Karpas-422 (cell line): ENCODE data around the gene CDKN2C. TPM values are rescaled to one million over a fixed set of nuclear protein-coding genes. Genes with fewer than 3 reads are reported as not detected.

Experiments used
- DNase-seq: peaks from one replicate; pipeline ENCODE4 v3.0.0-alpha.2; 2015
- H2AFZ ChIP-seq: fragments of 200-600 bp; sonication (generic); 2 replicates; pipeline ENCODE4 v1.6.1; 2014; ENCODE audit warnings: antibody characterized with exemption, low read length, mixed read lengths
- H3K27ac ChIP-seq: fragments of 200-600 bp; sonication (generic); 2 replicates; pipeline ENCODE4 v1.5.1; 2014; ENCODE audit warnings: mild to moderate bottlenecking, low read length, moderate library complexity
- H3K27me3 ChIP-seq: fragments of 200-600 bp; sonication (generic); 2 replicates; pipeline ENCODE4 v1.6.1; 2014; ENCODE audit warnings: low read length, mixed read lengths
- H3K36me3 ChIP-seq: fragments of 200-600 bp; sonication (generic); 2 replicates; pipeline ENCODE4 v1.6.1; 2014; ENCODE audit warnings: low read length, mixed read lengths; ENCODE audit not compliant: insufficient read depth
- H3K4me1 ChIP-seq: fragments of 200-600 bp; sonication (generic); 2 replicates; pipeline ENCODE4 v1.6.1; 2014; ENCODE audit warnings: mild to moderate bottlenecking, low read length, mixed read lengths
- H3K4me2 ChIP-seq: fragments of 200-600 bp; sonication (generic); 2 replicates; pipeline ENCODE4 v1.6.1; 2014; ENCODE audit warnings: low read length, low read depth, mild to moderate bottlenecking; ENCODE audit not compliant: poor library complexity, severe bottlenecking
- H3K4me3 ChIP-seq: fragments of 200-600 bp; sonication (generic); 2 replicates; pipeline ENCODE4 v1.5.1; 2014; ENCODE audit warnings: mild to moderate bottlenecking, antibody characterized with exemption, low read length, mixed read lengths
- H3K79me2 ChIP-seq: fragments of 200-600 bp; sonication (generic); 2 replicates; pipeline ENCODE4 v1.6.1; 2014; ENCODE audit warnings: mild to moderate bottlenecking, low read length, mixed read lengths
- H3K9ac ChIP-seq: fragments of 200-600 bp; sonication (generic); 2 replicates; pipeline ENCODE4 v1.6.0; 2014; ENCODE audit warnings: low read length
- H3K9me2 ChIP-seq: fragments of 200-600 bp; sonication (generic), shearing (Covaris generic); replicated peaks from 2 replicates; pipeline ENCODE4 v1.6.0; 2014; ENCODE audit warnings: mild to moderate bottlenecking, low read length, moderate library complexity; ENCODE audit not compliant: insufficient read depth
- H3K9me3 ChIP-seq: fragments of 300-700, 200-600 bp; sonication (generic); 2 replicates; pipeline ENCODE4 v1.6.1; 2014; ENCODE audit warnings: low read length, mixed read lengths
- H4K20me1 ChIP-seq: fragments of 200-600 bp; sonication (generic); 2 replicates; pipeline ENCODE4 v1.6.1; 2014; ENCODE audit warnings: mild to moderate bottlenecking, antibody characterized with exemption, low read length, low read depth; ENCODE audit not compliant: insufficient read depth
- total RNA-seq: library from RNA; depleted of rRNA; stranded (reverse); fragments of >200 nt; shearing (Covaris generic); gene quantifications from 2 replicates; pipeline ENCODE4 v1.2.3, GENCODE V29; 2014; ENCODE audit warnings: low replicate concordance

CDKN2C gene
- total RNA-seq, 1 experiment from 2014 or later, result 16.8 TPM

GRCh38 chr1:50967416-50968157, 2.5 kb upstream of the CDKN2C start:
- DNase-seq, result peak; percentile 62
- Histone ChIP-seq H3K9ac (peak overlapping the region; percentile 97), H4K20me1 (no peaks in the 10 kb centered on the region), H3K9me3 (no peaks in the 10 kb centered on the region), H3K27me3 (no peaks in the 10 kb centered on the region), H2AFZ (peak overlapping the region; percentile 67), H3K4me1 (peaks cover 34% of the 10 kb centered on the region), H3K4me2 (peak overlapping the region; percentile 97), H3K79me2 (peaks cover 27% of the 10 kb centered on the region), H3K4me3 (peak overlapping the region; percentile 84), H3K9me2 (no peaks in the 10 kb centered on the region), H3K27ac (peak overlapping the region; percentile 90), H3K36me3 (no peaks in the 10 kb centered on the region)

GRCh38 chr1:50968158-50968820, 1.8 kb upstream of the CDKN2C start:
- Histone ChIP-seq H3K4me1 (peaks cover 39% of the 10 kb centered on the region), H3K9me2 (no peaks in the 10 kb centered on the region), H3K4me2 (peak overlapping the region; percentile 97), H3K27ac (peak overlapping the region; percentile 90), H3K79me2 (peaks cover 27% of the 10 kb centered on the region), H3K36me3 (no peaks in the 10 kb centered on the region), H3K9me3 (no peaks in the 10 kb centered on the region), H3K9ac (peak overlapping the region; percentile 97), H3K4me3 (peak overlapping the region; percentile 84), H4K20me1 (no peaks in the 10 kb centered on the region), H2AFZ (peak overlapping the region; percentile 100), H3K27me3 (no peaks in the 10 kb centered on the region)
- DNase-seq, result peak; percentile 94

DNA sequence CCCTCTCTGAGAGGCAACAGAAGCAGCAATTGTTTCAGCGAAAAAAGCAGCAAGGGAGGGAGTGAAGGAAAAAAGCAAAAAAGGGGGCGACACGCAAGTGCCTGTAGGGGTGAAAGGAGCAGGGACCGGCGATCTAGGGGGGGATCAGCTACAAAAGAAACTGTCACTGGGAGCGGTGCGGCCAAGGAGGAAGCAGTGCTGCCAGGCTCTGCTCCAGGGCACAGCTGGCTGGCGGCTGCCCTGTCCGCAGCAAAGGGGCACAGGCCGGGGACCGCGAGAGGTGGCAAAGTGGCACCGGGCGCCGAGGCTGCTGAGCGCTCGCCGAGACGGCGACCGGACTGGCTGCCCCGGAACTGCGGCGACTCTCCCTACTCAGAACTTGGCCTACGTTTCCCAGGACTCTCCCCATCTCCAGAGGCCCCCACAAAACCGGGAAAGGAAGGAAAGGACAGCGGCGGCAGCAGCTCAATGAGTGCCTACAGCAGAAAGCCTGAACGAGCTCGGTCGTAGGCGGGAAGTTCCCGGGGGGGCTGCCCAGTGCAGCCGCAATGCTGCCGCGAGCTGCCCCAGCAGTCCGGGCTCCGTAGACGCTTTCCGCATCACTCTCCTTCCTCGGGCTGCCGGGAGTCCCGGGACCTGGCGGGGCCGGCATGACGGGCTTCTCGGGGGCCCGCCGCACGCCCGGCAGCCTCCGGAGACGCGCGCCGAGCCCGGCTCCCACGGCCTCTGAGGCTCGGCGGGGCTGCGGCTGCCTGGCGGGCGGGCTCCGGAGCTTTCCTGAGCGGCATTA, 1.0 kb upstream of the CDKN2C start:
- Histone ChIP-seq H3K79me2 (peaks cover 27% of the 10 kb centered on the region), H3K4me3 (peak overlapping the region; percentile 84), H3K27me3 (no peaks in the 10 kb centered on the region), H3K9me2 (no peaks in the 10 kb centered on the region), H3K4me2 (peak overlapping the region; percentile 97), H3K9me3 (no peaks in the 10 kb centered on the region), H3K27ac (peak overlapping the region; percentile 90), H2AFZ (peak overlapping the region; percentile 100), H3K9ac (peak overlapping the region; percentile 97), H3K4me1 (peaks cover 39% of the 10 kb centered on the region), H4K20me1 (no peaks in the 10 kb centered on the region), H3K36me3 (0 out of 2 replicates have a peak, but pooled peaks cover 3% of the 10 kb centered on the region)
- peak; percentile 70 for DNase-seq

- Histone ChIP-seq H3K36me3 (0 out of 2 replicates have a peak, but pooled peaks cover 5% of the 10 kb centered on the region), H3K27me3 (no peaks in the 10 kb centered on the region), H3K27ac (peak overlapping the region; percentile 90), H4K20me1 (no peaks in the 10 kb centered on the region), H3K4me2 (peak overlapping the region; percentile 97), H3K79me2 (peaks cover 27% of the 10 kb centered on the region), H2AFZ (peak overlapping the region; percentile 100), H3K9me3 (no peaks in the 10 kb centered on the region), H3K4me3 (peak overlapping the region; percentile 84), H3K4me1 (peaks cover 44% of the 10 kb centered on the region), H3K9ac (peak overlapping the region; percentile 97), H3K9me2 (no peaks in the 10 kb centered on the region)
- DNase-seq, result no peak
Measured at GRCh38 chr1:50970509-50970887, 453 bp downstream of the CDKN2C start.

GRCh38 chr1:50970931-50971582, 1.0 kb downstream of the CDKN2C start:
- Histone ChIP-seq H3K27me3 (no peaks in the 10 kb centered on the region), H2AFZ (peak overlapping the region; percentile 100), H3K9me3 (no peaks in the 10 kb centered on the region), H3K4me3 (peak overlapping the region; percentile 84), H3K36me3 (0 out of 2 replicates have a peak, but pooled peaks cover 5% of the 10 kb centered on the region), H4K20me1 (no peaks in the 10 kb centered on the region), H3K9me2 (no peaks in the 10 kb centered on the region), H3K4me2 (peak overlapping the region; percentile 97), H3K27ac (peak overlapping the region; percentile 90), H3K9ac (peak overlapping the region; percentile 97), H3K79me2 (peaks cover 27% of the 10 kb centered on the region), H3K4me1 (peaks cover 49% of the 10 kb centered on the region)
- no peak for DNase-seq

DNA sequence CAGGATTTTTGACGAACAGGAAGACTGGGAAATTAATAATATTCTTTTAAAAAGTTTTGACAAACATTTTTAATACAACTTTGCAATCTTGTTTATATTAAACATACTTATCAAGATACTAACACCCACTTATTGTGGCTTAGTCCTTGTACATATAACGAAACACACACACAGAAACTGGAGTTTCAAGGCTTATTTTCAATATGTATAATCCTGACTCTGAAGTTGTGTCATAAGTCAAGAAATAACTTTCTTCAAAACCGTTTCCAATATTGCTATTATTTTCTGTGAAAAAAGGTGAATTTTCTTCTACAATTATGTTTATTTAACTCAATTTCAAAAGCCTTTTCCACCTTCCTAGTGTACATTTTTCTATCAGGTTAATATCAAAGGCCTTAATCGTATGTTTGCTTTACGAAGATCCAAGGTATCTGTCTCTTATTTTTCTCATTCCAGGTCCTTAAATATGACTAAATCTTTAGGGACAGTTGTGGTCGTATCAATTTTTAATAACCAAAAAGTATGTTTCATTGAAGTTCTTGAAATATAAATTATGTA, 1.8 kb downstream of the CDKN2C start:
- no peaks in the 10 kb centered on the region for H4K20me1 ChIP-seq
- no peaks in the 10 kb centered on the region for H3K9me2 ChIP-seq
- H3K79me2 ChIP-seq, result peaks cover 27% of the 10 kb centered on the region
- H3K9ac ChIP-seq, result peak overlapping the region; percentile 97
- 0 out of 2 replicates have a peak, but pooled peaks cover 5% of the 10 kb centered on the region for H3K36me3 ChIP-seq
- no peak for DNase-seq
- H3K27me3 ChIP-seq, result no peaks in the 10 kb centered on the region
- no peak overlapping the region for H3K27ac ChIP-seq
- H3K4me1 ChIP-seq, result peaks cover 56% of the 10 kb centered on the region
- H3K9me3 ChIP-seq, result no peaks in the 10 kb centered on the region
- peak overlapping the region; percentile 84 for H3K4me3 ChIP-seq
- H2AFZ ChIP-seq, result 0 out of 2 replicates have a peak overlapping the region, but pooled peaks have one; percentile 72
- H3K4me2 ChIP-seq, result peak overlapping the region; percentile 97

- H3K9me3 ChIP-seq, result no peaks in the 10 kb centered on the region
- H3K27ac ChIP-seq, result no peak overlapping the region
- H3K36me3 ChIP-seq, result 0 out of 2 replicates have a peak, but pooled peaks cover 5% of the 10 kb centered on the region
- H3K4me1 ChIP-seq, result peaks cover 53% of the 10 kb centered on the region
- H3K9me2 ChIP-seq, result no peaks in the 10 kb centered on the region
- peaks cover 27% of the 10 kb centered on the region for H3K79me2 ChIP-seq
- no peak overlapping the region for H3K4me3 ChIP-seq
- no peak overlapping the region for H2AFZ ChIP-seq
- no peak for DNase-seq
- no peaks in the 10 kb centered on the region for H3K27me3 ChIP-seq
- peak overlapping the region; percentile 97 for H3K4me2 ChIP-seq
- H3K9ac ChIP-seq, result peak overlapping the region; percentile 5; the same call in 1 of the 2 replicates
- H4K20me1 ChIP-seq, result no peaks in the 10 kb centered on the region
Measured at GRCh38 chr1:50972766-50973165, 2.7 kb downstream of the CDKN2C start.
